ENCODE measurements around the gene JAZF1. TPM values are rescaled to one million over a fixed set of nuclear protein-coding genes. Genes with fewer than 3 reads are reported as not detected.

Gene JAZF1
- total RNA-seq, 1 donor from 2014 or later, result 3.1 TPM

- Mint-ChIP-seq H3K4me3 (no peak overlapping the region), H3K36me3 (ENCODE audit: low read depth) (no peaks in the 10 kb centered on the region), H3K9me3 (no peaks in the 10 kb centered on the region), H3K4me1 (no peaks in the 10 kb centered on the region), H3K27ac (ENCODE audit: unreplicated experiment) (no peak overlapping the region), H3K27me3 (ENCODE audit: low read depth) (no peaks in the 10 kb centered on the region)
- no peak for DNase-seq (ENCODE audit: low read depth, low spot score)
- TF ChIP-seq CTCF (conservative IDR thresholded peaks at IDR 0.05), result no peak
These were observed 208.3 kb downstream of the JAZF1 start for GRCh38 chr7:27972276-27972675.

- no peaks in the 10 kb centered on the region for H3K9me3 Mint-ChIP-seq
- no peak overlapping the region for H3K4me3 Mint-ChIP-seq
- H3K27me3 Mint-ChIP-seq (ENCODE audit: low read depth), result peaks cover 7% of the 10 kb centered on the region
- DNase-seq (ENCODE audit: low read depth, low spot score), result no peak
- H3K4me1 Mint-ChIP-seq, result no peaks in the 10 kb centered on the region
- no peaks in the 10 kb centered on the region for H3K36me3 Mint-ChIP-seq (ENCODE audit: low read depth)
- TF ChIP-seq CTCF (conservative IDR thresholded peaks at IDR 0.05), result no peak
- H3K27ac Mint-ChIP-seq (ENCODE audit: unreplicated experiment), result no peak overlapping the region
These were observed 209.3 kb downstream of the JAZF1 start for GRCh38 chr7:27971171-27971812.

GRCh38 chr7:27970350-27970749 lies 210.2 kb downstream of the JAZF1 start:
- H3K36me3 Mint-ChIP-seq (ENCODE audit: low read depth), result no peaks in the 10 kb centered on the region
- H3K4me1 Mint-ChIP-seq, result no peaks in the 10 kb centered on the region
- peaks cover 15% of the 10 kb centered on the region for H3K27me3 Mint-ChIP-seq (ENCODE audit: low read depth)
- TF ChIP-seq CTCF (conservative IDR thresholded peaks at IDR 0.05), result no peak
- H3K9me3 Mint-ChIP-seq, result no peaks in the 10 kb centered on the region
- H3K27ac Mint-ChIP-seq (ENCODE audit: unreplicated experiment), result no peak overlapping the region
- no peak overlapping the region for H3K4me3 Mint-ChIP-seq
- no peak for DNase-seq (ENCODE audit: low read depth, low spot score)

- no peaks in the 10 kb centered on the region for H3K4me1 Mint-ChIP-seq
- DNase-seq (ENCODE audit: low read depth, low spot score), result no peak
- H3K4me3 Mint-ChIP-seq, result no peak overlapping the region
- no peak for TF ChIP-seq CTCF (conservative IDR thresholded peaks at IDR 0.05)
- no peaks in the 10 kb centered on the region for H3K36me3 Mint-ChIP-seq (ENCODE audit: low read depth)
- no peak overlapping the region for H3K27ac Mint-ChIP-seq (ENCODE audit: unreplicated experiment)
- H3K27me3 Mint-ChIP-seq (ENCODE audit: low read depth), result peaks cover 21% of the 10 kb centered on the region
- no peaks in the 10 kb centered on the region for H3K9me3 Mint-ChIP-seq
These were observed 211.2 kb downstream of the JAZF1 start for GRCh38 chr7:27969346-27969745.

GRCh38 chr7:27967639-27968038 lies 213.0 kb downstream of the JAZF1 start:
- Mint-ChIP-seq H3K27me3 (ENCODE audit: low read depth) (peaks cover 21% of the 10 kb centered on the region), H3K27ac (ENCODE audit: unreplicated experiment) (no peak overlapping the region), H3K4me3 (no peak overlapping the region), H3K36me3 (ENCODE audit: low read depth) (no peaks in the 10 kb centered on the region), H3K4me1 (no peaks in the 10 kb centered on the region), H3K9me3 (no peaks in the 10 kb centered on the region)
- DNase-seq (ENCODE audit: low read depth, low spot score), result no peak
- no peak for TF ChIP-seq CTCF (conservative IDR thresholded peaks at IDR 0.05)
